Smooth muscle cell (in vitro differentiated cells): ENCODE measurements around the gene RPL28. TPM values are rescaled to one million over a fixed set of nuclear protein-coding genes. Genes with fewer than 3 reads are reported as not detected.

Experiments used
- DNase-seq: peaks from one replicate; lab custom pipeline; 2025; ENCODE audit not compliant: unreplicated experiment; lab: John Stamatoyannopoulos, UW
- H2AFZ ChIP-seq: fragments of 200-600 bp; sonication (generic); 2 replicates; pipeline ENCODE4 v1.6.0; 2016; ENCODE audit warnings: antibody characterized with exemption, low read depth, mild to moderate bottlenecking
- H3F3A ChIP-seq: fragments of 200-600 bp; sonication (generic); 2 replicates; pipeline ENCODE4 v1.6.0; 2017; ENCODE audit warnings: antibody characterized with exemption, low read depth
- H3K27ac ChIP-seq: fragments of 200-600 bp; sonication (generic); 2 replicates; pipeline ENCODE4 v1.5.1; 2016; ENCODE audit warnings: low read depth, mild to moderate bottlenecking
- H3K27me3 ChIP-seq: fragments of 200-600 bp; sonication (generic); 2 replicates; pipeline ENCODE4 v1.6.1; 2016; ENCODE audit warnings: low read depth, mild to moderate bottlenecking
- H3K36me3 ChIP-seq: fragments of 200-600 bp; sonication (generic); 2 replicates; pipeline ENCODE4 v1.5.1; 2016; ENCODE audit warnings: low read depth
- H3K4me1 ChIP-seq: fragments of 200-600 bp; sonication (generic); 2 replicates; pipeline ENCODE4 v1.5.1; 2016; ENCODE audit warnings: low read depth
- H3K4me2 ChIP-seq: fragments of 200-600 bp; sonication (generic); 2 replicates; pipeline ENCODE4 v1.6.0; 2016; ENCODE audit warnings: mild to moderate bottlenecking
- H3K4me3 ChIP-seq: fragments of 200-600 bp; sonication (generic); 2 replicates; pipeline ENCODE4 v1.5.1; 2016; ENCODE audit warnings: mild to moderate bottlenecking
- H3K79me2 ChIP-seq: fragments of 200-600 bp; sonication (generic); 2 replicates; pipeline ENCODE4 v1.6.0; 2016; ENCODE audit warnings: low read depth, mild to moderate bottlenecking
- H3K9ac ChIP-seq: fragments of 200-600 bp; sonication (generic); 2 replicates; pipeline ENCODE4 v1.6.0; 2016; ENCODE audit warnings: low read depth
- H3K9me3 ChIP-seq: fragments of 200-600 bp; sonication (generic); replicated peaks from 2 replicates; pipeline ENCODE4 v1.5.1; 2016; ENCODE audit warnings: low read depth
- H4K20me1 ChIP-seq: fragments of 200-600 bp; sonication (generic); 2 replicates; pipeline ENCODE4 v1.6.0; 2016; ENCODE audit warnings: low read depth
- WGBS: methylation state at CpG from one replicate; pipeline ENCODE4 v1.1.7; 2016; ENCODE audit warnings: low lambda C conversion rate; 5-methylcytosine and 5-hydroxymethylcytosine counted together
- polyA plus RNA-seq: library from polyadenylated mRNA; unstranded; fragments of >200 nt; fragmentation: Nextera tagmentation; extraction: Ambion mirVana; gene quantifications from 2 replicates; pipeline ENCODE4 v1.2.1, GENCODE V29; 2016
- total RNA-seq: library from RNA; depleted of rRNA; stranded (reverse); fragments of >200 nt; gene quantifications from 2 replicates; pipeline ENCODE4 v1.2.3, GENCODE V29; 2014
- TF ChIP-seq, protein P1 (sequence below): fragments of 200-600 bp; sonication (generic); IDR thresholded peaks from 2 replicates; pipeline ENCODE4 v1.5.1; 2017; ENCODE audit warnings: borderline replicate concordance, mild to moderate bottlenecking, antibody characterized with exemption; ENCODE audit not compliant: insufficient read depth, poor library complexity, severe bottlenecking

The RPL28 gene
- total and polyA plus RNA-seq, 2 experiments from 2014 or later: 515 to 1,108 TPM

DNA sequence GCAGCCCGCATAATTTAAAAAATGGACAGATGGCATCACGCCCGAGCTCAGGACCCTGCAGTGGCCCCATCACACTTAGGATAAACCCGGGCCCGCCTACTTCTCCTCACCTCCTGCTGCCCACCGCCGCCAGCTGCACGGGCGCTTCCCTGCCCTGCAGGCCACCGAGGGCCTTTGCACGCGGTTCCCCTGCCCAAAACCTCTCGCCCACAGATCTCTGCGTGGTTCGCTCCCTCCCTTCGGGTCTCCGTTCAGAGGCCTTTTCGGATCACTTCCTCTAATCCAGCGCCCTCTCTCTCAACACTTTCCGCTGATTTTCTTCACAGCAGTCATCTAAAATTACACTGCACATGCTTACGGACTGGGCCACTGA lies 55.6 kb downstream of the RPL28 start:
- Histone ChIP-seq H3K36me3 (no peaks in the 10 kb centered on the region), H3K9ac (no peak overlapping the region), H3K27me3 (peaks cover 78% of the 10 kb centered on the region), H3K4me2 (no peak overlapping the region), H3K4me3 (no peak overlapping the region), H2AFZ (no peak overlapping the region), H3K27ac (no peak overlapping the region), H4K20me1 (no peaks in the 10 kb centered on the region), H3K9me3 (no peaks in the 10 kb centered on the region), H3K4me1 (no peaks in the 10 kb centered on the region), H3K79me2 (no peaks in the 10 kb centered on the region), H3F3A (no peaks in the 10 kb centered on the region)
- 12% methylated on average over 20 of the region's 21 CpGs for WGBS
- TF ChIP-seq, protein P1, sequence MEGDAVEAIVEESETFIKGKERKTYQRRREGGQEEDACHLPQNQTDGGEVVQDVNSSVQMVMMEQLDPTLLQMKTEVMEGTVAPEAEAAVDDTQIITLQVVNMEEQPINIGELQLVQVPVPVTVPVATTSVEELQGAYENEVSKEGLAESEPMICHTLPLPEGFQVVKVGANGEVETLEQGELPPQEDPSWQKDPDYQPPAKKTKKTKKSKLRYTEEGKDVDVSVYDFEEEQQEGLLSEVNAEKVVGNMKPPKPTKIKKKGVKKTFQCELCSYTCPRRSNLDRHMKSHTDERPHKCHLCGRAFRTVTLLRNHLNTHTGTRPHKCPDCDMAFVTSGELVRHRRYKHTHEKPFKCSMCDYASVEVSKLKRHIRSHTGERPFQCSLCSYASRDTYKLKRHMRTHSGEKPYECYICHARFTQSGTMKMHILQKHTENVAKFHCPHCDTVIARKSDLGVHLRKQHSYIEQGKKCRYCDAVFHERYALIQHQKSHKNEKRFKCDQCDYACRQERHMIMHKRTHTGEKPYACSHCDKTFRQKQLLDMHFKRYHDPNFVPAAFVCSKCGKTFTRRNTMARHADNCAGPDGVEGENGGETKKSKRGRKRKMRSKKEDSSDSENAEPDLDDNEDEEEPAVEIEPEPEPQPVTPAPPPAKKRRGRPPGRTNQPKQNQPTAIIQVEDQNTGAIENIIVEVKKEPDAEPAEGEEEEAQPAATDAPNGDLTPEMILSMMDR: no peak
- no peak for DNase-seq

DNA sequence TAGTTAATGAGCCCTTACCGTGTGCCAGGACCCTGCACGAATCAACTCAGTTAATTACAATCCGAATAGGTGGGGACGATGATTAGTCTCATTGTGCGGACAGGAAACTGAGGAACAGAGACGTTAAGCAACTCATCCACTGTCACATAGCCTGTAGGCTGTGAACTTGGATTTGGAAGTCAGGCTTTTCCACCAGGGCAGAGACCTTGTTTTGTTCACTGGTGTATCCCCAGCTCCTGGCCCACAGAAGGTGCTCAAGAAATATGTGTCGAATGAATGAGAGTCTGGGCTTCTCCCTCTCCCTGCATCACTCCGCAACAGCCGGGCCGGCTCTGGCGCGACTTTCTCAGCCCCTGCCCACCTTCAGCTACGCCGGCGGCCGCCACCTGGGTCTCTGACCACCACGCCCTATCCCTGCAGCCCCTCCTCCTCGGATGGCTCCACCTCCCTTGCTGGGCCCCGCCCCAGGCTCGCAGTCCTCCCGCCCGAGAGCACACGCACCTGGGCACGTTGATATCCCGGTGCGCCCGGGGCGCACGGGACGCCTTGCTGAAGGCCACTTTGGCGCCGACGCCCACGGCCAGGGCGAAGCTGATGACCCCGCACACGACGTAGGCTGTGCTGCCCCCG lies 56.1 kb downstream of the RPL28 start:
- H3K9me3 ChIP-seq: no peaks in the 10 kb centered on the region
- no peak overlapping the region for H2AFZ ChIP-seq
- H3K36me3 ChIP-seq: no peaks in the 10 kb centered on the region
- H3K4me2 ChIP-seq: no peak overlapping the region
- H3K79me2 ChIP-seq: no peaks in the 10 kb centered on the region
- H3K27ac ChIP-seq: no peak overlapping the region
- peaks cover 83% of the 10 kb centered on the region for H3K27me3 ChIP-seq
- 4% methylated on average over 33 of the region's 39 CpGs for WGBS
- no peak overlapping the region for H3K9ac ChIP-seq
- no peaks in the 10 kb centered on the region for H4K20me1 ChIP-seq
- TF ChIP-seq, protein P1: no peak
- H3K4me1 ChIP-seq: no peaks in the 10 kb centered on the region
- H3K4me3 ChIP-seq: no peak overlapping the region
- no peak for DNase-seq
- H3F3A ChIP-seq: no peaks in the 10 kb centered on the region

DNA sequence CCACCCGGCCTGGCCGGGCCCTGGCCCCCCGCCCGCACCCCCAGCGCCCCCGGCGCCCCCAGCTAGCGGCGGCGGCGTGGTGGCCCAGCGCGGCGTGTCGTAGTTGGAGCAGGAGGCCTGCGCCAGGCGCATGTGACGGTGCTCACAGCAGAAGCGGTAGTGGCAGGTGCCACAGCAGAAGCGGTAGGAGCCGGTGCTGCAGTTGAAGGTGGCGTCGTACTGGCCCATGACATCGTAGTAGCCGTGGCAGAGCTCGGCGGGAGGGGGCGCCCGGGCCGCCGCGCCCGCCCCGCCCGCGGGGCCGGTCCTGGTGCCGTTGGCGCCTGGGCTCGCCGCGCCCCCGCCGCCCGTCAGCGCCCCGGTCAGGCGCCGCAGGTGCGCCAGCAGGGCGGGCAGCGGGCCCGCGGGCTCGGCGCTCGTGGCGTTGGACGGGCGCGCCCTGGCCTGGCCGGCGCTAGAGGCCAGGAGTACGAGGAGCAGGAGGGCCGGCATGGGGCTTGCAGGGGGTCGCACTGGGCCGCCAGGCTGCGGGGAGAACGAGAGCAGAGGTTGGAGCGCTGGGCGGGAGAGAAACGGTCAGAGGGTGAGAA lies 56.7 kb downstream of the RPL28 start:
- Histone ChIP-seq H3K27ac (no peak overlapping the region), H3K36me3 (no peaks in the 10 kb centered on the region), H2AFZ (no peak overlapping the region), H4K20me1 (no peaks in the 10 kb centered on the region), H3K4me3 (no peak overlapping the region), H3K9ac (no peak overlapping the region), H3K4me2 (no peak overlapping the region), H3K27me3 (peaks cover 90% of the 10 kb centered on the region), H3K79me2 (no peaks in the 10 kb centered on the region), H3K9me3 (no peaks in the 10 kb centered on the region), H3K4me1 (no peaks in the 10 kb centered on the region), H3F3A (no peaks in the 10 kb centered on the region)
- TF ChIP-seq, protein P1: no peak
- no peak for DNase-seq
- WGBS: 2% methylated on average over 49 of the region's 72 CpGs
